ENCODE measurements around the gene DSN1.
"Not testable (repeated sequence)": the region's sequence is repeated elsewhere in the genome, so short reads cannot be mapped to it uniquely, and the experiment has no call there.

DSN1 gene

DNA sequence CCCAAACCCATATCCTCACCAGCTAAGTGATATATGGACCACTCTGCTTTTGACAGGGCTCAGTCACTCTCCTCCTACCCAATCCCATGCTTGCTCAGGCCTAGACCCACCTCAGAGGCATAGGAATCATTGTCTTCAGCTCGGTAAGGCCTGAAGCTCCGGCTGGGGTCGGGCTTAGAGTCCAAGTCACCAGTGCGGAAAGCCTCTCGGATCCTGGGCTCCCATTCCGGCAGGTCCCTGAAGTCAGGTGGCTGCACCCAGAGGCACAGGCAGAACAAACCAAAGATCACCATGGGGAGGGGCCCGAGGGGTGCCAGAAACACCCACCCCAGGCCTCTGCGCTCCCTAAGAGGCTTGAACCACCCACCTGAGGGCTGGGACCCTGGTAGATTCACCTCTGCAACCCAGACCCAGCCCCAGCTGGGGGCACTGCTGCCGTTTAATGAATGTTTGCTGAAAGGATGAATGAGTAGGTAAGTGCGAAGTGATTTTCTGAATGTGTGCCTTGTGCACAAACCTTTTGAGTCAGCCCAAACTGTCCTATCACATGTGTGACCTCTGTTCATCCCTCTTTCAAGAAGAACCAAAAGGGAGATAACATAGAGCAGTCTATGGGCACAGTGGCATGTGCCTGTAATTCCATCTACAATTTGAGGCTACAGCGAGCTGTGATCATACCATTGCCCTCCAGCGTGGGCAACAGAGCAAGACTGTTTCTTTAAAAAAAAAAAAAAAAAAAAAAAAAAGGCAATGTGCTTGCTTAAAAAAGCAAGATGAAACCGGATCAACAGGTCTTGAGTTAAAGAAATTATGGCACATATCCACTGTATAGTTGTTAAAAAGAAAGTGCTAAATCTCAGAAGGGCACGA is 39.3 kb upstream of the DSN1 start:
- H3K27ac ChIP-seq (ENCODE audit: low read depth, low read length), result no peak overlapping the region
- H3K27me3 ChIP-seq (ENCODE audit: control insufficient read depth in 5 of 5, insufficient read depth in 4 of 5, low read length in 5 of 5), result no peaks in the 10 kb centered on the region
- H3K4me3 ChIP-seq (ENCODE audit: low read depth in 1 of 5, low read length in 5 of 5), result no peak overlapping the region
- H3K9ac ChIP-seq (ENCODE audit: low read length in 5 of 5), result no peak overlapping the region
- no peaks in the 10 kb centered on the region for H3K9me3 ChIP-seq (ENCODE audit: control insufficient read depth in 5 of 5, low read length in 5 of 5)
- H3K36me3 ChIP-seq (ENCODE audit: control insufficient read depth in 5 of 5, insufficient read depth in 5 of 5, low read length in 5 of 5), result peaks cover 7 to 89% (median 68%) of the 10 kb centered on the region in 5 donors
- H3K4me1 ChIP-seq (ENCODE audit: control insufficient read depth in 5 of 5, insufficient read depth in 5 of 5, low read length in 5 of 5), result no peaks in the 10 kb centered on the region

DNA sequence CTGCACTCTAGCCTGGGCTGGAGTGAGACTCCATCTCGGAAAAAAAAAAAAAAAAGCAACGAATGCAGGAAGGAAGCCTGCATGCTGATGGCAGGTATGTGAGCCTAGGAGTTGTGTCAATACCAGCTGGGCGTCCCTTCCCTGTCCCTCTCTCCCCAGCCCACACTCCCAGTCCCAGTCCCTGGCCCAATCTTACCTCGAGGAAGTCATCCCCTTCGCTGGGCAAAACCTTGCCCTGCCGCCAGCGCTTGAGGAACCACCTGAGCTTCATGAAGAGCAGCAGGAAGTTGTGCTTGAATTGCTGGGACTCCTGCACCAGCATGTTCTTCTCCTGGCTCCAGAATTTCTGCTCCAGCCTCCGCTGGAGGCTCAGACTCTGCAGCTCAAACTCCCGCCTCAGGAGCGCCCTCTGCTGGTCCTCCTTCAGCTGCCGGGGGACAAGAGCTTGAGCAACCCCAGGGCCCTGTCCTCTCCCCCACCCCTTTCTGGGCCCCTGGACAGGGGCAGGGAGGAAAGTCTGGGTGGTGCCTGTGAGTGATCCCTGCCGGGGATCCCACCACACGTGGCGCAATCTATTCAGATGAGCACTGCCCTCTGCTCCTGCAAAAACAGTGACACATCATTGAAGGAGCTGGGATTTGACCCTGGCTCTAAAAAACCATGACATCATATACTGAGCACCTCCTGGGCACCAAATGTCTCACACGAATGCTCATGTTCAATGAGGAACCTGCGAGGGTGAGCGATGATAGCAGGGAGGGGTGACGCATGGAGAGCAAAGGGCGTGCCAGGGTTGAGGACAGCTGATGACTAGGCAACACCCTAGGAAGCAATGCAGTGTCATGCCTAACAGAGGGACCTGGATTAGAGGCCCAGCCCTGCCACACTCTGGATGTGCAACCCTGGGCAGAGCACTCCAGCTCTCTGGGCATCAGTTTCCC is 35.0 kb upstream of the DSN1 start:
- H3K36me3 ChIP-seq (ENCODE audit: control insufficient read depth in 5 of 5, insufficient read depth in 5 of 5, low read length in 5 of 5), result peaks cover 6 to 90% (median 72%) of the 10 kb centered on the region in 5 donors

GRCh38 chr20:36806049-36806448 is 32.5 kb upstream of the DSN1 start:
- no peaks in the 10 kb centered on the region for H3K9me3 ChIP-seq (ENCODE audit: control insufficient read depth in 5 of 5, low read length in 5 of 5)
- H3K4me3 ChIP-seq (ENCODE audit: low read depth in 1 of 5, low read length in 5 of 5), result no peak overlapping the region
- no peaks in the 10 kb centered on the region for H3K4me1 ChIP-seq (ENCODE audit: control insufficient read depth in 5 of 5, insufficient read depth in 5 of 5, low read length in 5 of 5)
- H3K27ac ChIP-seq (ENCODE audit: low read depth, low read length), result no peak overlapping the region
- no peaks in the 10 kb centered on the region for H3K27me3 ChIP-seq (ENCODE audit: control insufficient read depth in 5 of 5, insufficient read depth in 4 of 5, low read length in 5 of 5)
- peaks cover 6 to 85% (median 73%) of the 10 kb centered on the region in 5 donors for H3K36me3 ChIP-seq (ENCODE audit: control insufficient read depth in 5 of 5, insufficient read depth in 5 of 5, low read length in 5 of 5)
- H3K9ac ChIP-seq (ENCODE audit: low read length in 5 of 5), result no peak overlapping the region

More for the DNA sequence above, 35.0 kb upstream of the DSN1 start:
- no peaks in the 10 kb centered on the region for H3K9me3 ChIP-seq (ENCODE audit: control insufficient read depth in 5 of 5, low read length in 5 of 5)
- no peak overlapping the region for H3K9ac ChIP-seq (ENCODE audit: low read length in 5 of 5)
- no peak overlapping the region for H3K4me3 ChIP-seq (ENCODE audit: low read depth in 1 of 5, low read length in 5 of 5)
- no peaks in the 10 kb centered on the region for H3K4me1 ChIP-seq (ENCODE audit: control insufficient read depth in 5 of 5, insufficient read depth in 5 of 5, low read length in 5 of 5)
- no peak overlapping the region for H3K27ac ChIP-seq (ENCODE audit: low read depth, low read length)
- H3K27me3 ChIP-seq (ENCODE audit: control insufficient read depth in 5 of 5, insufficient read depth in 4 of 5, low read length in 5 of 5), result no peaks in the 10 kb centered on the region

- no peaks in the 10 kb centered on the region for H3K4me1 ChIP-seq (ENCODE audit: control insufficient read depth in 5 of 5, insufficient read depth in 5 of 5, low read length in 5 of 5)
- no peak overlapping the region for H3K4me3 ChIP-seq (ENCODE audit: low read depth in 1 of 5, low read length in 5 of 5)
- no peak overlapping the region for H3K27ac ChIP-seq (ENCODE audit: low read depth, low read length)
- no peak overlapping the region for H3K9ac ChIP-seq (ENCODE audit: low read length in 5 of 5)
- peaks cover 6 to 86% (median 76%) of the 10 kb centered on the region in 5 donors for H3K36me3 ChIP-seq (ENCODE audit: control insufficient read depth in 5 of 5, insufficient read depth in 5 of 5, low read length in 5 of 5)
- no peaks in the 10 kb centered on the region for H3K9me3 ChIP-seq (ENCODE audit: control insufficient read depth in 5 of 5, low read length in 5 of 5)
- H3K27me3 ChIP-seq (ENCODE audit: control insufficient read depth in 5 of 5, insufficient read depth in 4 of 5, low read length in 5 of 5), result no peaks in the 10 kb centered on the region
Measured at GRCh38 chr20:36805396-36805795, 31.8 kb upstream of the DSN1 start.

- Histone ChIP-seq H3K36me3 (ENCODE audit: control insufficient read depth in 5 of 5, insufficient read depth in 5 of 5, low read length in 5 of 5) (peaks cover 2 to 88% (median 80%) of the 10 kb centered on the region in 5 donors), H3K4me1 (ENCODE audit: control insufficient read depth in 5 of 5, insufficient read depth in 5 of 5, low read length in 5 of 5) (peaks cover 0 to 4% (median 0%) of the 10 kb centered on the region in 5 donors), H3K27me3 (ENCODE audit: control insufficient read depth in 5 of 5, insufficient read depth in 4 of 5, low read length in 5 of 5) (no peaks in the 10 kb centered on the region), H3K4me3 (ENCODE audit: low read depth in 1 of 5, low read length in 5 of 5) (no peak overlapping the region), H3K9me3 (ENCODE audit: control insufficient read depth in 5 of 5, low read length in 5 of 5) (no peaks in the 10 kb centered on the region), H3K27ac (ENCODE audit: low read depth, low read length) (no peak overlapping the region), H3K9ac (ENCODE audit: low read length in 5 of 5) (no peak overlapping the region)
Measured at GRCh38 chr20:36804425-36804824, 30.9 kb upstream of the DSN1 start.

GRCh38 chr20:36802326-36803222 is 29.0 kb upstream of the DSN1 start:
- no peak overlapping the region for H3K4me3 ChIP-seq (ENCODE audit: low read depth in 1 of 5, low read length in 5 of 5)
- H3K27ac ChIP-seq (ENCODE audit: low read depth, low read length), result no peak overlapping the region
- H3K27me3 ChIP-seq (ENCODE audit: control insufficient read depth in 5 of 5, insufficient read depth in 4 of 5, low read length in 5 of 5), result no peaks in the 10 kb centered on the region
- peaks cover 2 to 89% (median 81%) of the 10 kb centered on the region in 5 donors for H3K36me3 ChIP-seq (ENCODE audit: control insufficient read depth in 5 of 5, insufficient read depth in 5 of 5, low read length in 5 of 5)
- H3K9ac ChIP-seq (ENCODE audit: low read length in 5 of 5), result no peak overlapping the region
- H3K4me1 ChIP-seq (ENCODE audit: control insufficient read depth in 5 of 5, insufficient read depth in 5 of 5, low read length in 5 of 5), result peaks cover 0 to 4% (median 0%) of the 10 kb centered on the region in 5 donors
- no peaks in the 10 kb centered on the region for H3K9me3 ChIP-seq (ENCODE audit: control insufficient read depth in 5 of 5, low read length in 5 of 5)

DNA sequence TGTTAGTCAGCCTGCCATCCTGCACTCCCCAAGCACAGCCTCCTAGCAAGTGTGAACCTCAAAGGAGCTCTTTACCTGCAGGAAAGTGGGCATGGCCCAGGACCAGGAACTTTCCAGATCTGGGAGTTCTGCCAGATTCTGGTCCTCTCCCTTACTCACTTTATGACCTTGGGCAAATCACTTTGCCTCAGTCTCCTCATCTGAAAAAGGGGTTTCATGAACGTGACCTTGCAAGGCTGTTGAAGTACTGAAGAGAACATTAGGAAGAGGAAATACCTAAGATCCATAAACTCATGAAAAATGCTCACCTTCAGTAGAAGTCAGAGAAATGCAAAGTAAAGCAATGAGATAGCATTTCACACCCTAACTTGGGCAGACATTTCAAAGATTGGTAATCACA is 26.8 kb upstream of the DSN1 start:
- Histone ChIP-seq H3K9me3 (ENCODE audit: control insufficient read depth in 5 of 5, low read length in 5 of 5) (no peaks in the 10 kb centered on the region), H3K4me1 (ENCODE audit: control insufficient read depth in 5 of 5, insufficient read depth in 5 of 5, low read length in 5 of 5) (peaks cover 0 to 4% (median 0%) of the 10 kb centered on the region in 5 donors), H3K4me3 (ENCODE audit: low read depth in 1 of 5, low read length in 5 of 5) (no peak overlapping the region), H3K36me3 (ENCODE audit: control insufficient read depth in 5 of 5, insufficient read depth in 5 of 5, low read length in 5 of 5) (peaks cover 2 to 90% (median 79%) of the 10 kb centered on the region in 5 donors), H3K27me3 (ENCODE audit: control insufficient read depth in 5 of 5, insufficient read depth in 4 of 5, low read length in 5 of 5) (no peaks in the 10 kb centered on the region), H3K9ac (ENCODE audit: low read length in 5 of 5) (no peak overlapping the region), H3K27ac (ENCODE audit: low read depth, low read length) (no peak overlapping the region)

- H3K36me3 ChIP-seq (ENCODE audit: control insufficient read depth in 5 of 5, insufficient read depth in 5 of 5, low read length in 5 of 5), result peaks cover 0 to 87% (median 72%) of the 10 kb centered on the region in 5 donors
- H3K27ac ChIP-seq (ENCODE audit: low read depth, low read length); H3K4me3 ChIP-seq (ENCODE audit: low read depth in 1 of 5, low read length in 5 of 5); H3K9ac ChIP-seq (ENCODE audit: low read length in 5 of 5); H3K27me3 ChIP-seq (ENCODE audit: control insufficient read depth in 5 of 5, insufficient read depth in 4 of 5, low read length in 5 of 5); H3K4me1 ChIP-seq (ENCODE audit: control insufficient read depth in 5 of 5, insufficient read depth in 5 of 5, low read length in 5 of 5); H3K9me3 ChIP-seq (ENCODE audit: control insufficient read depth in 5 of 5, low read length in 5 of 5): not testable (repeated sequence)
Measured at GRCh38 chr20:36799313-36799712, 25.8 kb upstream of the DSN1 start.

DNA sequence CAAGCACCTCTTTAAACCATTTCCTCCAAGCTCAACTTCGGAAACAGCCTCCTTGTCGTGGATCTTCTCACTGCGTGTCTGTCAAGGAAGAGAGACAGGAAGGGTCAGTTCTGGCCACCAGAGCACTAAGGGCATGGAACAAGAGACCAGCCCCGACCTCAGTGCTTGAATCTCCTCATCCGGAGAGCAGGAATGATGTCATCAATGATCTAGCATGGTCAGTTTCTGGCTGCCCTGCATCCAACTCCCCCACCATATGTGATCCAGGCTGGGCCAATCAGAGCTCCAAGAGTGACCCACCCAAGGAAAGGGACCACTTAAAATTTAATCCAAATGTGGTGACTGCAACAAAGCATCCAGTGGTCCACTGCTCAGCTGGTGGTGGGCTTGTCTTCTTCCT is 23.3 kb upstream of the DSN1 start:
- no peak overlapping the region for H3K9ac ChIP-seq (ENCODE audit: low read length in 5 of 5)
- H3K27me3 ChIP-seq (ENCODE audit: control insufficient read depth in 5 of 5, insufficient read depth in 4 of 5, low read length in 5 of 5), result no peaks in the 10 kb centered on the region
- peaks cover 0 to 82% (median 67%) of the 10 kb centered on the region in 5 donors for H3K36me3 ChIP-seq (ENCODE audit: control insufficient read depth in 5 of 5, insufficient read depth in 5 of 5, low read length in 5 of 5)
- H3K9me3 ChIP-seq (ENCODE audit: control insufficient read depth in 5 of 5, low read length in 5 of 5), result no peaks in the 10 kb centered on the region
- H3K4me1 ChIP-seq (ENCODE audit: control insufficient read depth in 5 of 5, insufficient read depth in 5 of 5, low read length in 5 of 5), result peaks cover 0 to 7% (median 0%) of the 10 kb centered on the region in 5 donors
- no peak overlapping the region for H3K4me3 ChIP-seq (ENCODE audit: low read depth in 1 of 5, low read length in 5 of 5)
- H3K27ac ChIP-seq (ENCODE audit: low read depth, low read length), result no peak overlapping the region

Data from subcutaneous abdominal adipose tissue (tissue), 5 donors.